Bronchial epithelial cell (primary cell): ENCODE data around the gene OSBPL8. TPM values are rescaled to one million over a fixed set of nuclear protein-coding genes. Genes with fewer than 3 reads are reported as not detected.

Experiments used
- DNase-seq: peaks from one replicate; pipeline ENCODE4 v3.0.0-alpha.2; 2010; ENCODE audit warnings: low read depth
- FAIRE-seq: peaks from 2 replicates; lab custom pipeline; 2011; peaks lifted over from hg19 to GRCh38; lab: Jason Lieb, UNC
- H3K27me3 ChIP-seq: 2 replicates; pipeline ENCODE4 v1.5.1; 2011; ENCODE audit warnings: low read length; ENCODE audit not compliant: control insufficient read depth, insufficient read depth
- H3K36me3 ChIP-seq: 2 replicates; pipeline ENCODE4 v1.5.1; 2011; ENCODE audit warnings: low read length; ENCODE audit not compliant: control insufficient read depth, insufficient read depth
- H3K4me3 ChIP-seq: 2 replicates; pipeline ENCODE4 v1.5.1; 2011; ENCODE audit warnings: mild to moderate bottlenecking, low read depth, low read length, control low read depth
- total RNA-seq: library from RNA; depleted of rRNA; stranded (reverse); fragments of >200 nt; gene quantifications from 2 replicates; pipeline ENCODE4 v1.2.1, GENCODE V29; 2014
- TF ChIP-seq, protein P1 (sequence below): IDR thresholded peaks from 2 replicates; pipeline ENCODE4 v1.5.1; 2011; ENCODE audit warnings: mild to moderate bottlenecking, moderate library complexity, low read length, control low read depth, inconsistent platforms; ENCODE audit not compliant: insufficient read depth, severe bottlenecking

The OSBPL8 gene
- total RNA-seq, 1 donor from 2014 or later: 63.7 TPM

DNA sequence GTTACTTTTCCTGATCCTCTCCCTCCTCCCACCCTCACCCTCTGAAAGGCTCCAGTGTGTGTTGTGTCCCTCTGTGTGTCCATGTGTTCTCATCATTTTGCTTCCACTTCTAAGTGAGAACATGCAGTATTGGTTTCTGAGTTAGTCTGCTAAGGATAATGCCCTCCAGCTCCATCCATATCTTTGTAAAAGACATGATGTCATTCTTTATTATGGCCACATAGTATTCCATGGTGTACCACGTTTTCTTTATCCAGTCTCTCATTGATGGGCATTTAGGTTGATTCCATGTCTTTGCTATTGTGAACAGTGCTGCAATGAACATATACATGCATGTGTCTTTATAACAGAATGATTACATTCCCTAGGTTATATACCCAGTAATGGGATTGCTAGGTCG, 159.4 kb downstream of the OSBPL8 start:
- H3K36me3 ChIP-seq: peaks cover 2% of the 10 kb centered on the region
- FAIRE-seq (no peak), DNase-seq (no peak)

DNA sequence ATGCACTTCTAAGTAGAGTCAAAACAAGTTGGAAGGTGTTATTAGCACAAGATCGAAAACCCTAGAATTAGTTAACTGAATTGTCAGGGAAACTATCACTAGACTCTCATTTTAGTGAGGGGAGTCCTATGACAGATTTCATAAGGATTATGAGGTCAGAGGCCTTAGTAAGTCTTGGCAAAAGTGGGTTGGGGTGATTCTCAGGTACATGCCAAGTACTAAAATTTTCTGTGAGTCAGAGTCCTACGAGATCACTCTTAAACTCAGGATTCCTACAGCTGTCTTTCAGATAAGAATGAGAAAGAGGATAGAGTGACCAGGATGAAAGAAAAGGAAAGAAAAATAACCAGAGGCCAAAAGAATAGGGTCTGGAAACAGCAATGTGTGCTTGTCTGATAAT, 160.5 kb downstream of the OSBPL8 start:
- FAIRE-seq (no peak), DNase-seq (no peak)
- H3K4me3 ChIP-seq: no peak overlapping the region
- H3K36me3 ChIP-seq: peaks cover 2% of the 10 kb centered on the region
- TF ChIP-seq, protein P1, sequence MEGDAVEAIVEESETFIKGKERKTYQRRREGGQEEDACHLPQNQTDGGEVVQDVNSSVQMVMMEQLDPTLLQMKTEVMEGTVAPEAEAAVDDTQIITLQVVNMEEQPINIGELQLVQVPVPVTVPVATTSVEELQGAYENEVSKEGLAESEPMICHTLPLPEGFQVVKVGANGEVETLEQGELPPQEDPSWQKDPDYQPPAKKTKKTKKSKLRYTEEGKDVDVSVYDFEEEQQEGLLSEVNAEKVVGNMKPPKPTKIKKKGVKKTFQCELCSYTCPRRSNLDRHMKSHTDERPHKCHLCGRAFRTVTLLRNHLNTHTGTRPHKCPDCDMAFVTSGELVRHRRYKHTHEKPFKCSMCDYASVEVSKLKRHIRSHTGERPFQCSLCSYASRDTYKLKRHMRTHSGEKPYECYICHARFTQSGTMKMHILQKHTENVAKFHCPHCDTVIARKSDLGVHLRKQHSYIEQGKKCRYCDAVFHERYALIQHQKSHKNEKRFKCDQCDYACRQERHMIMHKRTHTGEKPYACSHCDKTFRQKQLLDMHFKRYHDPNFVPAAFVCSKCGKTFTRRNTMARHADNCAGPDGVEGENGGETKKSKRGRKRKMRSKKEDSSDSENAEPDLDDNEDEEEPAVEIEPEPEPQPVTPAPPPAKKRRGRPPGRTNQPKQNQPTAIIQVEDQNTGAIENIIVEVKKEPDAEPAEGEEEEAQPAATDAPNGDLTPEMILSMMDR: no peak
- H3K27me3 ChIP-seq: no peaks in the 10 kb centered on the region

More for the DNA sequence above, 159.4 kb downstream of the OSBPL8 start:
- TF ChIP-seq, protein P1: no peak
- no peaks in the 10 kb centered on the region for H3K27me3 ChIP-seq
- no peak overlapping the region for H3K4me3 ChIP-seq

DNA sequence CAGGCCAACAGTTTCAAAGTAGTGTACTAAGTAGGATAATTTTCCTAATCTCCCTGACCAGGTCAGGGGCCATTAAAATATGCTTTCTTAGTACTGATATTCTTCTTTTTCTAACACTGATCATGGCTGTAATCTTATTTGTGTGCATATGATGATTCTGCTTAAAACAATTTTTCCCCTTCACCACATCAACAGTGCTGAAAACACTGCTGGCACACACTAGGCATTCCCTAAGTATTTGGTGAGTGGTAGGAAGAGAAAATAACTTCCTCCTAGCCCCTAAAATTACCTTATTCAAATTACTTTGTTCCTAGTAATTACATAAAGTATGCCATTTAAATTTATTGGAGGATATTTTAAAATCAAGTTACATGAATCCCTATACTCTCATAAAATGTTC, 161.5 kb downstream of the OSBPL8 start:
- Histone ChIP-seq H3K4me3 (no peak overlapping the region), H3K36me3 (peaks cover 2% of the 10 kb centered on the region), H3K27me3 (no peaks in the 10 kb centered on the region)
- TF ChIP-seq, protein P1: no peak
- no peak for DNase-seq
- no peak for FAIRE-seq

DNA sequence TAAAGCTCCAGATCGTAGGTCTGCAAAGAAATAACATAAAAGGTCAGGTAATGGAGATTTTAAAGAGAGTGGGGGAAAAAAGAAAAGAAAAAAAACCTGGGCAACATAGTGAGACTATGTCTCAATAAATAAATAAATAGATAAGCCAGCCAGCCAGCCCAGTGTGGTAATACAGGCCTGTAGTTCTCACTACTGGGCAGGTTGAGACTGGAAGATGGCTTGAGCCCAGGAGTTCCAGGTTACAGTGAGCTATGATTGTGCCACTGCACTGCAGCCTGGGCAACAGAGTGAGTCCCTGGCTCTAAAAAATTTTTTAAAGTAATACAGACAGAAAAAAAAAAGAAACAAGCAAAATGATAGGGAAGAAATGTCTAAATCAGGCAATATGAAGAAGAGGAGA, 168.1 kb downstream of the OSBPL8 start:
- Histone ChIP-seq H3K36me3 (peaks cover 2% of the 10 kb centered on the region), H3K27me3 (no peaks in the 10 kb centered on the region), H3K4me3 (no peak overlapping the region)
- TF ChIP-seq, protein P1: no peak
- FAIRE-seq (no peak), DNase-seq (peak; percentile 89)

DNA sequence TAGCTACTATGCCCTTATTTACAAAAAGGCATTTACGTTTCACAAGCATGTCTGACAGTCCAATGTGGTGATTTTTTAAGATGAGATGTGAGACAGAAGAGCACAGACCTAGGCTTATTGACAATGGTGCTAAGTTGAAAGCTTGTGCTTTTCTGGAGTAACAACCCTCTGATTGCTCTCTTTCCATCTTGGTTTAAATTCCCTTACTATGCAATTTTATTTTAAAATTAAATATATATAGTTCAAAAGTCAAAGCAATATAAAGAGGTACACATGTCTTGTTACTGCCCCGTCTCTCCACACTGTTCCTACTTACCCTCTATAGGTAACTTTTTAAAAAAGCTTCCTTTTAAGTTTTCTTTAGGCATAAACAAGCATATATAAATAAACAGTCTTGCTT, 172.0 kb downstream of the OSBPL8 start:
- H3K27me3 ChIP-seq: no peaks in the 10 kb centered on the region
- H3K36me3 ChIP-seq: peaks cover 2% of the 10 kb centered on the region
- H3K4me3 ChIP-seq: no peak overlapping the region
- TF ChIP-seq, protein P1: no peak
- DNase-seq (no peak), FAIRE-seq (no peak)

GRCh38 chr12:76384560-76384959, 175.0 kb downstream of the OSBPL8 start:
- DNase-seq (no peak), FAIRE-seq (no peak)
- Histone ChIP-seq H3K27me3 (no peaks in the 10 kb centered on the region), H3K36me3 (peaks cover 2% of the 10 kb centered on the region), H3K4me3 (no peak overlapping the region)
- TF ChIP-seq, protein P1: no peak
